Measurements from ENCODE around the gene PTPN7.

The PTPN7 gene

DNA sequence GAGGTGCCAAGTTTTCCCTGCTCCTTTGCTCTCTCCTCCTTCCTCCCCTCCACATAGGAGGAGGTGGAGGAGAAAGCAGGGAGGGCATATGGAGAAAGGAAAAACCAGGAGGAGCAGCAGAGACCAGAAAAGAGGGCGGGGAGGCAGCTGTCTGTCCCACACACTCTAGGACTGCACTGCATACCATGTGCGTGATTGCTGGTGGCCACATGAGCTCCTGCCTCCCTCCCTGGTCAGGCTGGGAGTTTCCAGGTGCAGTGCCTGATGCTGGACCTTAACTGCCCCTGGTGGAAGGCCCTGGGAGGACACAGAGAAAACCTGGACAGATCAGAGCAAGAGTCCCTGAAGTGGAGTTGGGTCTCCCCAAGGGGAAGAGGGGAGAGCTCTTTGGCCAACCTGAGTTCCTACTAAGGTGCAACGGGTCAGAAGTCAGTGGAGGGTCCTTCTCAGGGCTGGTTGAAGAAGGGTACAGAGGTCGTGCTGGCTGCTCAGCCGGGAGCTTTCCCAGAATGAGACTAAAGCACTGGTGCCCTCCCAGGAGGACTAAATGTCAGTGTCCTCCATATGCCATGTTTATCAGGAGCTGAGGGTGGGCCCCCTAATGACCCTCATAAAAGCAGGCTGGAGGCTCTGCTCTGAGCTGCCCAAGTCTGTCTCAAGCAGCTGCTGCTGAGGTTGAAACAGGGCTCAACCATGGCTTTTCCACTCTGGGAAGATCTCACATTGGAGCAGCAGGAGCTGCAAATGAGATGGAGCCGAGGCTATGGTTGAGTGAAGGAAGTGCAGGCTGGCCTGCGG lies 29.7 kb upstream of the PTPN7 start:
- Histone ChIP-seq H3F3A (ENCODE audit: insufficient read depth) (no peaks in the 10 kb centered on the region), H3K9ac (ENCODE audit: low read length) (no peak overlapping the region), H3K36me3 (ENCODE audit: low read length) (no peaks in the 10 kb centered on the region), H3K27me3 (ENCODE audit: low read length) (no peaks in the 10 kb centered on the region), H3K9me2 (replicated peaks; ENCODE audit: insufficient read depth, low read length) (no peaks in the 10 kb centered on the region), H3K27ac (ENCODE audit: low read depth, low read length) (no peak overlapping the region), H3K4me2 (ENCODE audit: low read depth, low read length, poor library complexity, severe bottlenecking) (no peak overlapping the region), H2AFZ (ENCODE audit: low read depth, low read length, severe bottlenecking) (no peak overlapping the region), H3K4me3 (ENCODE audit: insufficient read depth, low read length, poor library complexity, severe bottlenecking) (no peak overlapping the region), H4K20me1 (ENCODE audit: low read depth, low read length) (no peaks in the 10 kb centered on the region), H3K79me2 (ENCODE audit: insufficient read depth, low read length) (no peaks in the 10 kb centered on the region), H3K9me3 (ENCODE audit: insufficient read depth, low read length) (no peaks in the 10 kb centered on the region)
- TF ChIP-seq EZH2phosphoT487 (conservative IDR thresholded peaks at IDR 0.05; ENCODE audit: low read length) (no peak), CTCF (IDR thresholded peaks at IDR 0.05; ENCODE audit: insufficient read depth, low read length, poor library complexity, severe bottlenecking) (no peak)

GRCh38 chr1:202189001-202189790 lies 28.8 kb upstream of the PTPN7 start:
- no peaks in the 10 kb centered on the region for H3K9me3 ChIP-seq (ENCODE audit: insufficient read depth, low read length)
- H3K9me2 ChIP-seq (replicated peaks; ENCODE audit: insufficient read depth, low read length), result no peaks in the 10 kb centered on the region
- H4K20me1 ChIP-seq (ENCODE audit: low read depth, low read length), result no peaks in the 10 kb centered on the region
- peak; percentile 60 for TF ChIP-seq CTCF (IDR thresholded peaks at IDR 0.05; ENCODE audit: insufficient read depth, low read length, poor library complexity, severe bottlenecking)
- no peak for TF ChIP-seq EZH2phosphoT487 (conservative IDR thresholded peaks at IDR 0.05; ENCODE audit: low read length)
- H3K4me2 ChIP-seq (ENCODE audit: low read depth, low read length, poor library complexity, severe bottlenecking), result no peak overlapping the region
- H3K79me2 ChIP-seq (ENCODE audit: insufficient read depth, low read length), result no peaks in the 10 kb centered on the region
- no peaks in the 10 kb centered on the region for H3K36me3 ChIP-seq (ENCODE audit: low read length)
- no peaks in the 10 kb centered on the region for H3F3A ChIP-seq (ENCODE audit: insufficient read depth)
- H3K27ac ChIP-seq (ENCODE audit: low read depth, low read length), result no peak overlapping the region
- H3K9ac ChIP-seq (ENCODE audit: low read length), result no peak overlapping the region
- H2AFZ ChIP-seq (ENCODE audit: low read depth, low read length, severe bottlenecking), result no peak overlapping the region
- no peak overlapping the region for H3K4me3 ChIP-seq (ENCODE audit: insufficient read depth, low read length, poor library complexity, severe bottlenecking)
- no peaks in the 10 kb centered on the region for H3K27me3 ChIP-seq (ENCODE audit: low read length)

DNA sequence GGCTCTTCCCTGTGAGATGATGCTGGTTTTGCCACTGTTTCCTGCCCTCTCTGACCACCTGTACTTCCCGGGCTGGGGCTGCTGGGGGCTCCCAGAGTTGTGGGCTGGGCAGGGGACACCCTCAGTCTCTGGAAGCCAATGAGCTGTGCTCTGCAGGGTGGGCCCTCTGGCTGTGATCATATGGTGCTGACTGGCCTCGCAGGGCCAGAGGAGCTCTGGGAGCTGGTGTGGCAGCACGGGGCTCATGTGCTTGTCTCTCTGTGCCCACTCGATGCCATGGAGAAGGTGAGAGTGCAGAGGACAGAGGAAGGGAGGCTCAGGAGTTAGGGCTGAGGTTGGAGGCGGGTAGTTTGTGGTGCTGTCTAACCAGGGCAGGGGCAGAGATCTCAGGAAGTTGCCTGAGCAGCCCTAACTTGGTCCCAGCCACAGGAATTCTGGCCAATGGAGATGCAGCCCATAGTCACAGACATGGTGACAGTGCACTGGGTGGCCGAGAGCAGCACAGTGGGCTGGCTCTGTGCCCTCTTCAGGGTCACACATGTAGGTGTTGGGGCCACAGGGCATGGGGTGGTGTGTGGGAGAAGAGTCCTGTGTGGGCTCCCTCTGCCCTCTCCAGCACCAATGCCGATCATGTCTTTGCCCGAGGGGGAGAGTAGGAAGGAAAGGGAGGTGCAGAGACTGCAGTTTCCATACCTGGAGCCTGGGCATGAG lies 27.4 kb upstream of the PTPN7 start:
- Histone ChIP-seq H3K4me3 (ENCODE audit: insufficient read depth, low read length, poor library complexity, severe bottlenecking) (no peak overlapping the region), H3K4me2 (ENCODE audit: low read depth, low read length, poor library complexity, severe bottlenecking) (no peak overlapping the region), H3F3A (ENCODE audit: insufficient read depth) (no peaks in the 10 kb centered on the region), H3K27ac (ENCODE audit: low read depth, low read length) (no peak overlapping the region), H3K9ac (ENCODE audit: low read length) (no peak overlapping the region), H3K27me3 (ENCODE audit: low read length) (no peaks in the 10 kb centered on the region), H2AFZ (ENCODE audit: low read depth, low read length, severe bottlenecking) (no peak overlapping the region), H3K36me3 (ENCODE audit: low read length) (no peaks in the 10 kb centered on the region), H3K9me2 (replicated peaks; ENCODE audit: insufficient read depth, low read length) (no peaks in the 10 kb centered on the region), H3K79me2 (ENCODE audit: insufficient read depth, low read length) (no peaks in the 10 kb centered on the region), H3K9me3 (ENCODE audit: insufficient read depth, low read length) (no peaks in the 10 kb centered on the region), H4K20me1 (ENCODE audit: low read depth, low read length) (no peaks in the 10 kb centered on the region)
- TF ChIP-seq CTCF (IDR thresholded peaks at IDR 0.05; ENCODE audit: insufficient read depth, low read length, poor library complexity, severe bottlenecking), result no peak
- TF ChIP-seq EZH2phosphoT487 (conservative IDR thresholded peaks at IDR 0.05; ENCODE audit: low read length), result no peak
